Measurements from ENCODE around the gene FN1. TPM values are rescaled to one million over a fixed set of nuclear protein-coding genes. Genes with fewer than 3 reads are reported as not detected.

The FN1 gene
- total RNA-seq, 1 donor from 2014 or later, result not detected

- no peak overlapping the region for H3K4me3 Mint-ChIP-seq
- peaks cover 30% of the 10 kb centered on the region for H3K27me3 Mint-ChIP-seq
- ATAC-seq (ENCODE audit: low read depth) (no peak), DNase-seq (no peak)
- H3K4me1 Mint-ChIP-seq, result no peaks in the 10 kb centered on the region
- TF ChIP-seq CTCF (IDR thresholded peaks at IDR 0.05), result no peak
- no peak overlapping the region for H3K27ac Mint-ChIP-seq
- POLR2A ChIA-PET, result no interaction called here
- no peaks in the 10 kb centered on the region for H3K36me3 Mint-ChIP-seq (ENCODE audit: low read depth)
- no peaks in the 10 kb centered on the region for H3K9me3 Mint-ChIP-seq
- intact Hi-C loops (cut with micrococcal nuclease), result no loop called here
- CTCF ChIA-PET, result interaction anchor here (0.6 kb wide), 1 partner anchor 72 kb away, joined by 3 read pairs; no protein-coding TSS in a partner anchor
Observed at GRCh38 chr2:215428060-215428910, 7.6 kb downstream of the FN1 start.

- H3K27me3 Mint-ChIP-seq, result peaks cover 28% of the 10 kb centered on the region
- no peaks in the 10 kb centered on the region for H3K9me3 Mint-ChIP-seq
- TF ChIP-seq CTCF (IDR thresholded peaks at IDR 0.05), result no peak
- no peaks in the 10 kb centered on the region for H3K36me3 Mint-ChIP-seq (ENCODE audit: low read depth)
- no peak for DNase-seq
- intact Hi-C loops (cut with micrococcal nuclease), result no loop called here
- POLR2A ChIA-PET, result no interaction called here
- no peak overlapping the region for H3K27ac Mint-ChIP-seq
- no peaks in the 10 kb centered on the region for H3K4me1 Mint-ChIP-seq
- ATAC-seq (ENCODE audit: low read depth), result no peak
- H3K4me3 Mint-ChIP-seq, result no peak overlapping the region
- CTCF ChIA-PET, result no interaction called here
Observed at GRCh38 chr2:215427585-215427984, 8.3 kb downstream of the FN1 start.

GRCh38 chr2:215425021-215425782 lies 10.7 kb downstream of the FN1 start:
- H3K9me3 Mint-ChIP-seq, result no peaks in the 10 kb centered on the region
- CTCF ChIA-PET, result no interaction called here
- POLR2A ChIA-PET, result interaction anchor here (0.6 kb wide), 1 partner anchor 16 kb away, joined by 5 read pairs; no protein-coding TSS in a partner anchor

GRCh38 chr2:215423928-215424540 lies 11.8 kb downstream of the FN1 start:
- intact Hi-C loops (cut with micrococcal nuclease), result no loop called here
- H3K4me1 Mint-ChIP-seq, result no peaks in the 10 kb centered on the region
- ATAC-seq (ENCODE audit: low read depth), result no peak
- no peak for TF ChIP-seq CTCF (IDR thresholded peaks at IDR 0.05)
- CTCF ChIA-PET, result no interaction called here
- no peak overlapping the region for H3K27ac Mint-ChIP-seq
- H3K27me3 Mint-ChIP-seq, result peaks cover 27% of the 10 kb centered on the region
- no peak overlapping the region for H3K4me3 Mint-ChIP-seq
- no peak for DNase-seq
- no peaks in the 10 kb centered on the region for H3K36me3 Mint-ChIP-seq (ENCODE audit: low read depth)
- no peaks in the 10 kb centered on the region for H3K9me3 Mint-ChIP-seq
- POLR2A ChIA-PET, result no interaction called here

More at GRCh38 chr2:215425021-215425782, 10.7 kb downstream of the FN1 start:
- no peak overlapping the region for H3K27ac Mint-ChIP-seq
- intact Hi-C loops (cut with micrococcal nuclease), result no loop called here
- TF ChIP-seq CTCF (IDR thresholded peaks at IDR 0.05), result no peak
- H3K4me1 Mint-ChIP-seq, result no peaks in the 10 kb centered on the region
- no peak for ATAC-seq (ENCODE audit: low read depth)
- DNase-seq, result no peak
- H3K27me3 Mint-ChIP-seq, result peaks cover 24% of the 10 kb centered on the region
- no peaks in the 10 kb centered on the region for H3K36me3 Mint-ChIP-seq (ENCODE audit: low read depth)
- no peak overlapping the region for H3K4me3 Mint-ChIP-seq

- intact Hi-C loops (cut with micrococcal nuclease), result no loop called here
- Mint-ChIP-seq H3K4me1 (no peaks in the 10 kb centered on the region), H3K27me3 (peaks cover 27% of the 10 kb centered on the region), H3K36me3 (ENCODE audit: low read depth) (no peaks in the 10 kb centered on the region), H3K27ac (no peak overlapping the region), H3K4me3 (no peak overlapping the region), H3K9me3 (no peaks in the 10 kb centered on the region)
- TF ChIP-seq CTCF (IDR thresholded peaks at IDR 0.05), result no peak
- POLR2A ChIA-PET, result no interaction called here
- ATAC-seq (ENCODE audit: low read depth) (no peak), DNase-seq (no peak)
- CTCF ChIA-PET, result no interaction called here
Observed at GRCh38 chr2:215423234-215423633, 12.6 kb downstream of the FN1 start.
